GM06990 (cell line): ENCODE measurements around the gene WHRN.

Experiments
- DNase-seq: peaks from one replicate; pipeline ENCODE4 v3.0.0-alpha.2; 2011; ENCODE audit not compliant: insufficient read length; ENCODE audit errors: extremely low read depth
- H3K27me3 ChIP-seq: replicated peaks from 2 replicates; pipeline ENCODE4 v1.6.0; 2011; ENCODE audit warnings: low read length; ENCODE audit not compliant: control insufficient read depth, insufficient read depth
- H3K36me3 ChIP-seq: 2 replicates; pipeline ENCODE4 v1.5.1; 2011; ENCODE audit warnings: low read length; ENCODE audit not compliant: control insufficient read depth, insufficient read depth
- H3K4me3 ChIP-seq: replicated peaks from 2 replicates; pipeline ENCODE4 v1.5.1; 2011; ENCODE audit warnings: low read depth, mild to moderate bottlenecking, control low read depth, low read length
- CTCF ChIP-seq: IDR thresholded peaks from 2 replicates; pipeline ENCODE4 v1.5.1; 2011; ENCODE audit warnings: low read length, control low read depth, mild to moderate bottlenecking, inconsistent platforms; ENCODE audit not compliant: insufficient read depth, poor library complexity, severe bottlenecking

The WHRN gene

GRCh38 chr9:114404531-114404930 is 100.7 kb downstream of the WHRN start:
- DNase-seq, result no peak
- H3K4me3 ChIP-seq, result no peak overlapping the region
- H3K27me3 ChIP-seq, result peaks cover 3% of the 10 kb centered on the region
- H3K36me3 ChIP-seq, result no peaks in the 10 kb centered on the region
- no peak for TF ChIP-seq CTCF

GRCh38 chr9:114403153-114403756 is 102.0 kb downstream of the WHRN start:
- Histone ChIP-seq H3K36me3 (no peaks in the 10 kb centered on the region), H3K27me3 (no peaks in the 10 kb centered on the region; the same call in 1 of the 2 replicates), H3K4me3 (no peak overlapping the region)
- TF ChIP-seq CTCF, result no peak
- no peak for DNase-seq

GRCh38 chr9:114401344-114401743 is 103.9 kb downstream of the WHRN start:
- DNase-seq, result no peak
- Histone ChIP-seq H3K27me3 (no peaks in the 10 kb centered on the region), H3K4me3 (no peak overlapping the region), H3K36me3 (no peaks in the 10 kb centered on the region)
- TF ChIP-seq CTCF, result no peak

GRCh38 chr9:114400772-114401171 is 104.5 kb downstream of the WHRN start:
- DNase-seq, result no peak
- no peaks in the 10 kb centered on the region for H3K36me3 ChIP-seq
- no peaks in the 10 kb centered on the region for H3K27me3 ChIP-seq
- H3K4me3 ChIP-seq, result no peak overlapping the region
- TF ChIP-seq CTCF, result no peak

- no peaks in the 10 kb centered on the region for H3K27me3 ChIP-seq
- H3K36me3 ChIP-seq, result no peaks in the 10 kb centered on the region
- TF ChIP-seq CTCF, result no peak
- no peak overlapping the region for H3K4me3 ChIP-seq
- no peak for DNase-seq
Observed at GRCh38 chr9:114400219-114400618, 105.1 kb downstream of the WHRN start.

- Histone ChIP-seq H3K36me3 (0 out of 2 replicates have a peak, but pooled peaks cover 1% of the 10 kb centered on the region), H3K27me3 (no peaks in the 10 kb centered on the region), H3K4me3 (no peak overlapping the region)
- TF ChIP-seq CTCF, result no peak
- DNase-seq, result no peak
Observed at GRCh38 chr9:114399381-114399780, 105.9 kb downstream of the WHRN start.
